Calu3 (cell line): ENCODE data around the gene DBT. TPM values are rescaled to one million over a fixed set of nuclear protein-coding genes. Genes with fewer than 3 reads are reported as not detected.

Experiments
- BruUV-seq: library from RNA; stranded (reverse); fragments of 400-500 nt; replicated peaks from 2 replicates; lab custom pipeline; 2021; lab: Mats Ljungman, UMichigan
- CTCF ChIA-PET: fragments of 300-600 bp; sonication (Branson Sonifier 250); formaldehyde crosslinking; loops from one replicate; lab custom pipeline; 2022; ENCODE audit warnings: antibody characterized with exemption; lab: Charles Lee
- DNase-seq: peaks from one replicate; pipeline ENCODE4 v3.0.0; 2022
- H3K27ac Mint-ChIP-seq: one replicate; pipeline ENCODE4 v1.8.0; 2022; ENCODE audit warnings: mixed read lengths; ENCODE audit not compliant: unreplicated experiment
- H3K27me3 Mint-ChIP-seq: one replicate; pipeline ENCODE4 v1.8.0; 2022; ENCODE audit warnings: mixed read lengths; ENCODE audit not compliant: unreplicated experiment
- H3K36me3 Mint-ChIP-seq: one replicate; pipeline ENCODE4 v1.8.0; 2022; ENCODE audit warnings: mild to moderate bottlenecking, moderate library complexity, mixed read lengths; ENCODE audit not compliant: insufficient read depth, unreplicated experiment
- H3K4me1 Mint-ChIP-seq: one replicate; pipeline ENCODE4 v1.8.0; 2022; ENCODE audit warnings: mild to moderate bottlenecking, low read depth, mixed read lengths; ENCODE audit not compliant: unreplicated experiment
- H3K4me3 Mint-ChIP-seq: one replicate; pipeline ENCODE4 v1.8.0; 2022; ENCODE audit warnings: mild to moderate bottlenecking, low read depth, moderate library complexity, mixed read lengths; ENCODE audit not compliant: unreplicated experiment
- H3K9me3 Mint-ChIP-seq: one replicate; pipeline ENCODE4 v1.8.0; 2022; ENCODE audit warnings: low read depth, mixed read lengths; ENCODE audit not compliant: unreplicated experiment
- CTCF ChIP-seq: fragments of 200-600 bp; IDR thresholded peaks from one replicate; pipeline ENCODE4 v1.8.0; 2022; ENCODE audit warnings: antibody characterized with exemption; ENCODE audit not compliant: unreplicated experiment
- intact Hi-C: fragments of 100-400 bp; cut with micrococcal nuclease; formaldehyde crosslinking; loops from one replicate; pipeline ENCODE4 v1.10.0; 2022; ENCODE audit not compliant: unreplicated experiment
- total RNA-seq: library from RNA; stranded (reverse); gene quantifications from 2 replicates; pipeline ENCODE4 v1.2.3, GENCODE V29; 2022

Gene DBT
- total RNA-seq, 1 experiment from 2014 or later, result 9.4 TPM

- no peak for DNase-seq
- H3K27ac Mint-ChIP-seq, result no peak overlapping the region
Measured at GRCh38 chr1:100292711-100293110, 43.1 kb upstream of the DBT start.

DNA sequence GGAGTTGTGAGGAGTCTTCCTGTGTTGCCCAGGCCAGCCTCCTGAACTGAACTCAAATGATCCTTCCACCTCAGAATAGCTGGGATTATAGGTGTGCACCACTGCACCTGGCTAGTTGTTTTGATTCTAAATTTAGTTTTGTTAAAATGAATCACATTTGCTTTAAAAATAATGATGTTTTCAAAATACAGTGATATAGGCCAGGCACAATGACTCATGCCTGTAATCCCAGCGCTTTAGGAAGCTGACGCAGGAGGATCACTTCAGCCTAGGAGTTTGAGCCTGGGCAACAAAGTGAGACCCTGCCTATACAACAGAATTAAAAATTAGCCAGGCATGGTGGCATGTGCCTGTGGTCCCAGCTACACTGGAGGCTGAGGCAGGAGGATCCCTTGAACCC is 40.7 kb upstream of the DBT start:
- no peak for TF ChIP-seq CTCF
- Mint-ChIP-seq H3K36me3 (peaks cover 26% of the 10 kb centered on the region), H3K27me3 (no peaks in the 10 kb centered on the region), H3K4me3 (no peak overlapping the region), H3K27ac (no peak overlapping the region), H3K9me3 (no peaks in the 10 kb centered on the region), H3K4me1 (no peaks in the 10 kb centered on the region)
- intact Hi-C loops, result no loop called here
- CTCF ChIA-PET, result no interaction called here
- DNase-seq, result no peak
- no TSS peak for BruUV-seq

More at GRCh38 chr1:100292711-100293110, 43.1 kb upstream of the DBT start:
- H3K4me3 Mint-ChIP-seq, result no peak overlapping the region
- H3K4me1 Mint-ChIP-seq, result no peaks in the 10 kb centered on the region
- H3K36me3 Mint-ChIP-seq, result peaks cover 11% of the 10 kb centered on the region
- CTCF ChIA-PET, result interaction anchor here (0.5 kb wide), 1 partner anchor 164 kb away, joined by 3 read pairs; no protein-coding TSS in a partner anchor
- H3K27me3 Mint-ChIP-seq, result no peaks in the 10 kb centered on the region
- no TSS peak for BruUV-seq
- H3K9me3 Mint-ChIP-seq, result no peaks in the 10 kb centered on the region
- intact Hi-C loops, result no loop called here
- no peak for TF ChIP-seq CTCF

GRCh38 chr1:100287162-100287561 is 37.5 kb upstream of the DBT start:
- CTCF ChIA-PET, result interaction anchor here (0.6 kb wide), 1 partner anchor 21 kb away, joined by 3 read pairs; the partner anchor contains the start of gene RTCA
- TF ChIP-seq CTCF, result no peak
- Mint-ChIP-seq H3K4me1 (no peaks in the 10 kb centered on the region), H3K9me3 (no peaks in the 10 kb centered on the region), H3K4me3 (no peak overlapping the region), H3K36me3 (peaks cover 31% of the 10 kb centered on the region), H3K27me3 (no peaks in the 10 kb centered on the region), H3K27ac (no peak overlapping the region)
- intact Hi-C loops, result no loop called here
- no peak for DNase-seq
- BruUV-seq, result no TSS peak

DNA sequence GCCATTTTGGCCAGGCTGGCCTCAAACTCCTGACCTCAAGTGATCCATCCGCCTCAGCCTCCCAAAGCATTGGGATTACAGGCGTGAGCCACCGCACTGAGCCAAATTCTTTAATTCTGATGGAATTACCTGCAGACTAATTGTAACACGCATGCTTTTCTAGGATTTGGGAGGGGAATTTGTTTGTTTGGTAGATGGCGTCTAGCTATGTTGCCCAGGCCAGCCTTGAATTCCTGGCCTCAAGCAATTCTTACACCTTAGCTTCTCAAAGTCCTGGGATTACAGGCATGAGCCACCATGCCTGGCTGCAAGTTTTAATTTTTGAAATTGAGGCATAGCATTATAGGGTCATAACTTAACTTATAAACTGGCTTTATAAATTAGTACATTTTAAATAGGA is 35.0 kb upstream of the DBT start:
- Mint-ChIP-seq H3K4me1 (no peaks in the 10 kb centered on the region), H3K4me3 (no peak overlapping the region), H3K27me3 (no peaks in the 10 kb centered on the region), H3K9me3 (no peaks in the 10 kb centered on the region), H3K27ac (no peak overlapping the region), H3K36me3 (peaks cover 24% of the 10 kb centered on the region)
- TF ChIP-seq CTCF, result no peak
- CTCF ChIA-PET, result no interaction called here
- intact Hi-C loops, result no loop called here
- no peak for DNase-seq
- no TSS peak for BruUV-seq
